ENCODE data around the gene HTR1D. TPM values are rescaled to one million over a fixed set of nuclear protein-coding genes. Genes with fewer than 3 reads are reported as not detected.

The HTR1D gene
- total and polyA plus RNA-seq, 2 donors (not counting 3 experiments of a cell fraction or from before 2014, with no cell fraction given) = 1.5 to 1.9 TPM

GRCh38 chr1:23210963-23211362, 6.3 kb downstream of the HTR1D start:
- TF ChIP-seq POLR2AphosphoS5 (IDR thresholded peaks at IDR 0.05; ENCODE audit: insufficient read depth, low read depth, low read length) (no peak), EZH2 (IDR thresholded peaks at IDR 0.05; ENCODE audit: borderline replicate concordance, low read depth, low read length, severe bottlenecking) (no peak), JUN (IDR thresholded peaks at IDR 0.05; ENCODE audit: borderline replicate concordance, insufficient read depth, insufficient read length, low read depth) (no peak), MYC (IDR thresholded peaks at IDR 0.05; ENCODE audit: low read depth, low read length) (no peak), FOS (IDR thresholded peaks at IDR 0.05; ENCODE audit: borderline replicate concordance, insufficient read depth, low read length) (no peak), POLR2A (IDR thresholded peaks at IDR 0.05; ENCODE audit: low read depth, low read length) (no peak), GATA2 (IDR thresholded peaks at IDR 0.05; ENCODE audit: insufficient read depth, insufficient read length, low read depth, low read length) (no peak)
- TF ChIP-seq, protein P1, sequence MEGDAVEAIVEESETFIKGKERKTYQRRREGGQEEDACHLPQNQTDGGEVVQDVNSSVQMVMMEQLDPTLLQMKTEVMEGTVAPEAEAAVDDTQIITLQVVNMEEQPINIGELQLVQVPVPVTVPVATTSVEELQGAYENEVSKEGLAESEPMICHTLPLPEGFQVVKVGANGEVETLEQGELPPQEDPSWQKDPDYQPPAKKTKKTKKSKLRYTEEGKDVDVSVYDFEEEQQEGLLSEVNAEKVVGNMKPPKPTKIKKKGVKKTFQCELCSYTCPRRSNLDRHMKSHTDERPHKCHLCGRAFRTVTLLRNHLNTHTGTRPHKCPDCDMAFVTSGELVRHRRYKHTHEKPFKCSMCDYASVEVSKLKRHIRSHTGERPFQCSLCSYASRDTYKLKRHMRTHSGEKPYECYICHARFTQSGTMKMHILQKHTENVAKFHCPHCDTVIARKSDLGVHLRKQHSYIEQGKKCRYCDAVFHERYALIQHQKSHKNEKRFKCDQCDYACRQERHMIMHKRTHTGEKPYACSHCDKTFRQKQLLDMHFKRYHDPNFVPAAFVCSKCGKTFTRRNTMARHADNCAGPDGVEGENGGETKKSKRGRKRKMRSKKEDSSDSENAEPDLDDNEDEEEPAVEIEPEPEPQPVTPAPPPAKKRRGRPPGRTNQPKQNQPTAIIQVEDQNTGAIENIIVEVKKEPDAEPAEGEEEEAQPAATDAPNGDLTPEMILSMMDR (IDR thresholded peaks at IDR 0.05; ENCODE audit: extremely low read depth in 1 of 2, insufficient read depth in 1 of 2, low read depth in 1 of 2, low read length in 2 of 2) = no peak
- TF ChIP-seq, protein P2, sequence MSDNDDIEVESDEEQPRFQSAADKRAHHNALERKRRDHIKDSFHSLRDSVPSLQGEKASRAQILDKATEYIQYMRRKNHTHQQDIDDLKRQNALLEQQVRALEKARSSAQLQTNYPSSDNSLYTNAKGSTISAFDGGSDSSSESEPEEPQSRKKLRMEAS (IDR thresholded peaks at IDR 0.05; ENCODE audit: insufficient read depth, insufficient read length) = no peak
- no peaks in the 10 kb centered on the region for H3K27me3 ChIP-seq (ENCODE audit: control insufficient read depth in 2 of 2, insufficient read depth in 2 of 2, low read length in 2 of 2)
- H2AFZ ChIP-seq (ENCODE audit: low read depth, low read length) = no peak overlapping the region
- no peak overlapping the region for H3K9ac ChIP-seq (replicated peaks; ENCODE audit: extremely low read depth, insufficient read depth, low read length)
- dilution Hi-C loops (cut with MboI; ENCODE audit: extremely low pct_ligation_motif_present, low sequenced_read_pairs) = no loop called here
- no peak for DNase-seq (ENCODE audit: low read depth, low spot score)
- FAIRE-seq = no peak
- H3K79me2 ChIP-seq (ENCODE audit: control insufficient read depth, insufficient read depth, low read length) = no peaks in the 10 kb centered on the region
- no peak overlapping the region for H3K27ac ChIP-seq (ENCODE audit: insufficient read depth, low read depth, low read length)
- no peaks in the 10 kb centered on the region for H3K36me3 ChIP-seq (ENCODE audit: control insufficient read depth in 2 of 2, extremely low read depth in 1 of 2, insufficient read depth in 2 of 2, low read length in 2 of 2)
- intact Hi-C loops (cut with micrococcal nuclease) = no loop called here
- H3K4me1 ChIP-seq (ENCODE audit: control insufficient read depth, extremely low read depth, insufficient read depth, low read length) = peaks cover 9% of the 10 kb centered on the region
- no peak overlapping the region for H3K4me2 ChIP-seq (ENCODE audit: insufficient read depth, low read length)
- H3K4me3 ChIP-seq (replicated peaks in 1 of 3; ENCODE audit: insufficient read depth in 1 of 3, low read depth in 1 of 3, low read length in 3 of 3) = no peak overlapping the region
- BruUV-seq (replicated peaks) = no TSS peak
- H3K9me1 ChIP-seq (replicated peaks; ENCODE audit: control insufficient read depth, extremely low read depth, insufficient read depth, low read length) = no peaks in the 10 kb centered on the region
- POLR2A ChIA-PET = no interaction called here
- H4K20me1 ChIP-seq (replicated peaks; ENCODE audit: control insufficient read depth, extremely low read depth, insufficient read depth, low read length) = no peaks in the 10 kb centered on the region
- H3K9me3 ChIP-seq (replicated peaks; ENCODE audit: control insufficient read depth, insufficient read depth, low read length) = no peaks in the 10 kb centered on the region
- CTCF ChIA-PET = interaction anchor here (0.7 to 1.4 kb wide), 4 partner anchors 13 to 234 kb away, joined by 3 to 4 read pairs (median 4); no protein-coding TSS in a partner anchor

Measured in endothelial cell of umbilical vein (primary cell).